Measurements from ENCODE around the gene KRTAP10-5. TPM values are rescaled to one million over a fixed set of nuclear protein-coding genes. Genes with fewer than 3 reads are reported as not detected.

The KRTAP10-5 gene
- total RNA-seq, 4 donors from 2014 or later = not detected

GRCh38 chr21:44549525-44550211, 30.7 kb downstream of the KRTAP10-5 start:
- no peaks in the 10 kb centered on the region for H3K9me3 ChIP-seq
- ATAC-seq (no peak), DNase-seq (no peak)
- H3K4me1 ChIP-seq = no peaks in the 10 kb centered on the region
- intact Hi-C loops (cut with DNase I; ENCODE audit: low total_unique reads) (no loop called here), in situ Hi-C loops (cut with MboI; ENCODE audit: low sequenced_read_pairs in 4 of 4) (no loop called here)
- no peak overlapping the region for H3K27ac ChIP-seq
- TF ChIP-seq POLR2A (IDR thresholded peaks at IDR 0.05) = no peak
- no peak for TF ChIP-seq CTCF (IDR thresholded peaks at IDR 0.05 in 4 of 5, conservative IDR thresholded peaks at IDR 0.05 in 1 of 5)
- no peak overlapping the region for H3K4me3 ChIP-seq
- peaks cover 30 to 47% (median 42%) of the 10 kb centered on the region in 3 donors for H3K27me3 ChIP-seq
- no peaks in the 10 kb centered on the region for H3K36me3 ChIP-seq

- DNase-seq = no peak
- Histone ChIP-seq H3K9me3 (no peaks in the 10 kb centered on the region), H3K36me3 (no peaks in the 10 kb centered on the region), H3K4me3 (no peak overlapping the region), H3K27me3 (peaks cover 25 to 40% (median 36%) of the 10 kb centered on the region in 3 donors), H3K27ac (no peak overlapping the region), H3K4me1 (no peaks in the 10 kb centered on the region)
- in situ Hi-C loops (cut with MboI; ENCODE audit: low sequenced_read_pairs in 4 of 4) (no loop called here), intact Hi-C loops (cut with DNase I; ENCODE audit: low total_unique reads) (no loop called here)
- no peak for ATAC-seq
- no peak for TF ChIP-seq CTCF (IDR thresholded peaks at IDR 0.05 in 4 of 5, conservative IDR thresholded peaks at IDR 0.05 in 1 of 5)
- no peak for TF ChIP-seq POLR2A (IDR thresholded peaks at IDR 0.05)
These were observed 31.5 kb downstream of the KRTAP10-5 start for GRCh38 chr21:44548922-44549321.

GRCh38 chr21:44548381-44548780, 32.0 kb downstream of the KRTAP10-5 start:
- Histone ChIP-seq H3K27ac (no peak overlapping the region), H3K4me3 (no peak overlapping the region), H3K4me1 (no peaks in the 10 kb centered on the region), H3K9me3 (no peaks in the 10 kb centered on the region), H3K27me3 (peaks cover 20 to 39% (median 31%) of the 10 kb centered on the region in 3 donors), H3K36me3 (no peaks in the 10 kb centered on the region)
- ATAC-seq = no peak
- no peak for TF ChIP-seq POLR2A (IDR thresholded peaks at IDR 0.05)
- TF ChIP-seq CTCF (IDR thresholded peaks at IDR 0.05 in 4 of 5, conservative IDR thresholded peaks at IDR 0.05 in 1 of 5) = no peak
- no peak for DNase-seq
- intact Hi-C loops (cut with DNase I; ENCODE audit: low total_unique reads) = no loop called here
- in situ Hi-C loops (cut with MboI; ENCODE audit: low sequenced_read_pairs in 4 of 4) = no loop called here

- Histone ChIP-seq H3K27ac (no peak overlapping the region), H3K36me3 (no peaks in the 10 kb centered on the region), H3K9me3 (no peaks in the 10 kb centered on the region), H3K27me3 (peaks cover 14 to 41% (median 30%) of the 10 kb centered on the region in 3 donors), H3K4me3 (no peak overlapping the region), H3K4me1 (no peaks in the 10 kb centered on the region)
- in situ Hi-C loops (cut with MboI; ENCODE audit: low sequenced_read_pairs in 4 of 4) (no loop called here), intact Hi-C loops (cut with DNase I; ENCODE audit: low total_unique reads) (no loop called here)
- DNase-seq (no peak), ATAC-seq (no peak)
- TF ChIP-seq CTCF (IDR thresholded peaks at IDR 0.05 in 4 of 5, conservative IDR thresholded peaks at IDR 0.05 in 1 of 5) (no peak), POLR2A (IDR thresholded peaks at IDR 0.05) (no peak)
These were observed 32.6 kb downstream of the KRTAP10-5 start for GRCh38 chr21:44547656-44548331.

Measured in gastrocnemius medialis (tissue), 4 donors.